ENCODE measurements around the gene CENPV.

GRCh38 chr17:16379654-16380053, 26.4 kb upstream of the CENPV start:
- TF ChIP-seq POLR2A (IDR thresholded peaks at IDR 0.05) (no peak), CTCF (IDR thresholded peaks at IDR 0.05 in 4 of 5, conservative IDR thresholded peaks at IDR 0.05 in 1 of 5) (no peak)

All from gastrocnemius medialis (tissue), 4 donors.